HT-29 (cell line): ENCODE results near the gene ZMYND11. TPM values are rescaled to one million over a fixed set of nuclear protein-coding genes. Genes with fewer than 3 reads are reported as not detected.
A peak's percentile ranks its signal among the peaks of the same experiment; 100 is the strongest.
"Not testable (repeated sequence)": the region's sequence is repeated elsewhere in the genome, so short reads cannot be mapped to it uniquely, and the experiment has no call there.

Experiments used
- DNase-seq: peaks from one replicate; pipeline ENCODE4 v3.0.0-alpha.2; 2015; ENCODE audit warnings: low spot score
- total RNA-seq: library from RNA; depleted of rRNA; stranded (reverse); fragments of >200 nt; shearing (Covaris generic); gene quantifications from 2 replicates; pipeline ENCODE4 v1.2.3, GENCODE V29; 2014

ZMYND11 gene
- total RNA-seq, 1 experiment from 2014 or later, result 24.2 TPM

DNA sequence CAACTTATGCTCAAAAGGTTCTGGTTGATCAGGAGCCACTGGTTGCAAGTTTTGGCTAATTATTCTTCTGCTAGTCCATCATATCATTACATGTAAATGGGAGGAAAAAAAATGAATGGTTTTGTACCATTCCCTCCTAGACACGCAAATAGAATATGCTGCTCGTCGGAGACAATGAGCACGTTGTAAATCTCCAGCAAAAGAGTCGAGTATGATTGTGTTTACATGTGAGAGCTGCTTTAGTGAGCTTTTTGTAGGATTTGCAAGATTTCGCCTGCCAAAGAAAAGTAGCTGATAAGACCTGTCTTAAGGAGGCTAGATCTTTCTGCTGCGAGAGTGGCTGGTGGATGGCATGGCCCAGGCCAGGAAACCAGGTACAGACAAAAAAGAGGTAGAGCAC is 109.0 kb downstream of the ZMYND11 start:
- no peak for DNase-seq

DNA sequence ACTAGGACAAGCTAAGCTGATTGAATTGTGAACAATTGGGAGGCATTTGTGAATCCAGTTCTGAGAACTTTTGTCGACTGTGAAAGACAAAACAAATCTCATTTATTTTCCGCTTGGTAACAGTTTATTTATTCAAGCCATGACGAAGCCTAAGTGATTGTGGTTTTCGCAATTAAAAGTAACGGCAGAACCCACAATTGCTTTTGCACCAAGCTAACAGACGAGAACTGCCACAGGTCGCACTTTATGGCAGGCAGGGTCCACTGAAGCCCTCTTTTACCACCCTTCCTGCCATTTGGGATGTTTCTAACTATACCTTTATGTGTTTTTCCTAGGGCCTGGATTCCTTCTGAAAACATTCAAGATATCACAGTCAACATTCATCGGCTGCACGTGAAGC is 111.2 kb downstream of the ZMYND11 start:
- DNase-seq, result no peak

DNA sequence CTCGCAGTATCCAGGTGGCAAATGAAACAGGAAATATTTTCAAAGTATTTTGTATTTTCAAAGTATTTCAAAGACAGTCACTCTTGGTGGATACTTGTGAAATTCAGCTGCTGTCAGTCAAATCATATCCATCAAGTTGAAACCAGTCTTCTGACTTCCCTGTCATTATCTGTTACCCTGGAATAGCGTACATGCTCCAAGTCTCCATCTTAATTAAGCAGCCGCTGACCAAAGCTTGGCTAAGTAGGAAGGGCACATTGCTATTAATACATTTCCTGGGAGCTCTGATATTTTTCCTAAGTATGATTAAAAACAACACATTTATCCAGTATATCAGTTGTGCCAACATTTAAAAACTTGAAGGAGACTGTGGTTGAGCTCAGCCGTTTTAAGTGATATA is 112.2 kb downstream of the ZMYND11 start:
- DNase-seq, result no peak

DNA sequence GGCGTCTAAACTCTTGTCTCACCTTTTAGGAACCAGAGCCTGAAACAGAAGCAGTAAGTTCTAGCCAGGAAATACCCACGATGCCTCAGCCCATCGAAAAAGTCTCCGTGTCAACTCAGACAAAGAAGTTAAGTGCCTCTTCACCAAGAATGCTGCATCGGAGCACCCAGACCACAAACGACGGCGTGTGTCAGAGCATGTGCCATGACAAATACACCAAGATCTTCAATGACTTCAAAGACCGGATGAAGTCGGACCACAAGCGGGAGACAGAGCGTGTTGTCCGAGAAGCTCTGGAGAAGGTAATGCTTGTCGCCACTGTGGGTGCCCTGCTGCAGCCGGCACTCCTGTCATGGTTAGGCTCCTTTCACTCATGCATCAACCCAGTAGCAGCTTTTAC is 113.1 kb downstream of the ZMYND11 start:
- no peak for DNase-seq

- DNase-seq, result no peak
Measured at GRCh38 chr10:251982-252582, 116.8 kb downstream of the ZMYND11 start.

DNA sequence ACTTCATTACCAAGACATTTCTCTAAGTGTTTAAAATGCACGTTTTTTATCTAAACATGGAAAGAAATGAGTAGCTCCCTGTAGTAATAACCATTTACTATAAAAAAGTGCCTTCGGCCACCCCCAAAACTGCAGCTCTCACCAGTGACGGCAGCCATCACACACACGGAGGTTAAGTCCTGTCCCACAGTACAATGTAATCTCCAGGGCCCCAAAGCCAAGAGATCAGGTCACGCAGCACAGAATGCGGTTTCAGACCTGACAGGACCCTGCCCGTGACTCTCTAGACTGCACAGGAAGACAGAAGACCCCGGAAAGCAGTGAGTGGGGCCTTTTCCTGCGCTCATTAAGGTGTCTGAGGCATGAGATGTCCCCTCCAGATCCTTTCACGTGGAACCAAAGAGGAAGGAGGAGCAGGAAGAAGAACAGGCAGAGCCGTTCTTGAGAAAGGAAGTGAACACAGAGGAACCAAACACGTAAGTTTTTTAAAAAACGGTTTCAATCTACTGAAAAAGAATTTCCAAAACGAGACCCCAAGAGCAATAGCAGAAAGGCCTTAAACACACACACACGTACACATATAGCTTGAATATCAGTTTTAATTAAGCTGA is 125.7 kb downstream of the ZMYND11 start:
- DNase-seq, result no peak

DNA sequence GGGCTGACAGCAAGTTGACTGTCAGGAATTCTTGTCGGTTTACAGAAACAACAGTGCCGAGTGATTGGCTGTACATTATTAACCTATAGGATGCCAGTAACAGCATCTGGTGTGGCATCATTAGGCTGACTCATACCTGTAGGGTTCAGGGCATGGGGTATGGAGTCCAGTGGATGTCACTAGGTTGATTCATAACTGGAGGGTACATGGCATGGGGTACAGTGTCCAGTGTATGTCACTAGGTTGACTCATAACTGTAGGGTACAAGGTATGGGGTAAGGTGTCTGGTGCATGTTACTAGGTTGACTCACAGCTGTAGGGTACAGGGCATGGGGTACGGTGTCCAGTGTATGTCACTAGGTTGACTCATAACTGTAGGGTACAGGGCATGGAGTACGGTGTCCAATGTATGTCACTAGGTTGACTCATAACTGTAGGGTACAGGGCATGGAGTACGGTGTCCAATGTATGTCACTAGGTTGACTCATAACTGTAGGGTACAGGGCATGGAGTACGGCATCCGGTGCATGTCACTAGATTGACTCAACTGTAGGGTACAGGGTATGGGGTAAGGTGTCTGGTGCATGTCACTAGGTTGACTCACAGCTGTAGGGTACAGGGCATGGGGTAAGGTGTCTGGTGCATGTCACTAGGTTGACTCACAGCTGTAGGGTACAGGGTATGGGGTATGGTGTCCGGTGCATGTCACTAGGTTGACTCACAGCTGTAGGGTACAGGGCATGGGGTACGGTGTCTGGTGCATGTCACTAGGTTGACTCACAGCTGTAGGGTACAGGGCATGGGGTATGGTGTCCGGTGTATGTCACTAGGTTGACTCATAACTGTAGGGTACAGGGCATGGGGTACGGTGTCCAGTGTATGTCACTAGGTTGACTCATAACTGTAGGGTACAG is 129.2 kb downstream of the ZMYND11 start:
- DNase-seq, result not testable (repeated sequence)

GRCh38 chr10:265074-265440 is 129.8 kb downstream of the ZMYND11 start:
- not testable (repeated sequence) for DNase-seq

GRCh38 chr10:265816-266588 is 130.7 kb downstream of the ZMYND11 start:
- not testable (repeated sequence) for DNase-seq

GRCh38 chr10:266974-267425 is 131.7 kb downstream of the ZMYND11 start:
- DNase-seq, result peak; percentile 2

DNA sequence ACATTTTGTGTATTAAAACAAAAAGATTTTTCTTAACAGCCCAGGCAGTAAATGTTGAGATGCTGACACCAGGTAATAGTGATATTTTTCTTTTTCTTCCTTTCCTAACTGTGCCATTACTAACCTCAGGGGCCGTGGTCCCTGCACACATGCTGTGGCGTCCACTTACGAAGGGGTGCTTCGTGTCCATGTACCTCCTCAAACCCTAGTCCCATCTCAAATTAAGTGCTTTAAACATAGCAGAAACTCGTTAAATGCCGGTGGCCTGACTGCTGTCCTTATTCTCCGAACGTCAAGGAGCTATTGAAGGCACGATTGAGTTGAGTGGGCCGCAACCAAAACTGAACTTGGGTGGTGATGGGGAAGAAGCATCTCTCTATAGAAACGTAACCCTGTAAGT is 132.4 kb downstream of the ZMYND11 start:
- DNase-seq, result no peak

- DNase-seq, result no peak
Measured at GRCh38 chr10:269440-270074, 134.3 kb downstream of the ZMYND11 start.

- DNase-seq, result no peak
Measured at GRCh38 chr10:271201-271600, 135.9 kb downstream of the ZMYND11 start.

- DNase-seq, result no peak
Measured at GRCh38 chr10:271722-272121, 136.5 kb downstream of the ZMYND11 start.

- DNase-seq, result no peak
Measured at GRCh38 chr10:273088-273487, 137.8 kb downstream of the ZMYND11 start.

DNA sequence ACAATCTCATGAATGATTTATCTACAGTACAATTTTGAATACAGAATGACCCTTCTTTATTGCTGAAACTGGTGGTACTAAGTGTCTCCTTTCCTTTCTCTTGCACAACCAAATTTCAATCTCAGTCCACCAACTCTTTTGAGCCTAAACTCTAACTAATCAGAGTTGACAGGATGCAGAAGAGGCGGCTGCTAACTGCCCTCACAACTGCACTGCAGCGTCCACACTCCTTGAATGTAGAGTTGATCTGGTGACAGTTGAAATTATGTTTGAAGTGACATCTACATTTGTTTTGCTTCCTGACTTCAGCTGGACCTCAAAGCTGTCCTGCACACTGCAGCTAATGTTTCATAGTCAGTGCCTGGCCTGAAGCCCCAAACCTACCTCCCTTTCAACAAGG is 139.6 kb downstream of the ZMYND11 start:
- DNase-seq, result no peak

- DNase-seq, result no peak
Measured at GRCh38 chr10:275680-276079, 140.4 kb downstream of the ZMYND11 start.

DNA sequence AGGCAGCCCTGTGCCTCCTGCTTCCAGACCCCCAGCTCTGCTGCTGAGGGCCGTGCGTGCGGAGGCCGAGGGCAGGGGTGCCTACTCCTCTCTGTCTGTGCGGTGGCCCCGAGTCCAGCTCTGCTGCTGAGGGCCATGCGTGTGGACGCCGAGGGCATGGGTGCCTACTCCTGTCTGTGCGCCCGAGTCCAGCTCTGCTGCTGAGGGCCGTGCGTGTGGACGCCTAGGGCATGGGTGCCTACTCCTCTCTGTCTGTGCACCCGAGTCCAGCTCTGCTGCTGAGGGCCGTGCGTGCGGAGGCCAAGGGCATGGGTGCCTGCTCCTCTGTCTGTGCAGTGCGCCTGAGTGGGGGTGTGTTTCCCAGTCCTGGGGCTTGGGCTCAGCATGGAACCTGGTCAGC is 142.7 kb downstream of the ZMYND11 start:
- no peak for DNase-seq

DNA sequence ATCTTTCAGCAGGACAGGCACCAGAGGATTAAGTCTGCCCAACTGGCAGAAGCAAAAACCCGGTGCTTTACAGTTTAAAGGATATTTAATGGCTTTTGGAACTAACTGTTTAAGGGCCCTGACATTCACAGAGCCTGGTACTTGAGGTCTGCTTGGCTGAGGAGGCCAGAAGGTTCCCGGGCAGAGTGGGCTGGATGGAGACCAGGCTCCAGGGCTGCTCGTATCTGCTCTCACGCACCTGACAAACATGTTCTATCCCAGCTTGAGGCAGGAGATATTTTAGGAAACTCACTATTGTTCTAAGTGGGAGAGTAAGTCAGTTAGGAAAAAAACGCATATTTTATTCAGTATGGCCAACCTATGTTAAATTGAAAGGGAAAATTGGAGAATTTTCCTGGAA is 143.5 kb downstream of the ZMYND11 start:
- no peak for DNase-seq

DNA sequence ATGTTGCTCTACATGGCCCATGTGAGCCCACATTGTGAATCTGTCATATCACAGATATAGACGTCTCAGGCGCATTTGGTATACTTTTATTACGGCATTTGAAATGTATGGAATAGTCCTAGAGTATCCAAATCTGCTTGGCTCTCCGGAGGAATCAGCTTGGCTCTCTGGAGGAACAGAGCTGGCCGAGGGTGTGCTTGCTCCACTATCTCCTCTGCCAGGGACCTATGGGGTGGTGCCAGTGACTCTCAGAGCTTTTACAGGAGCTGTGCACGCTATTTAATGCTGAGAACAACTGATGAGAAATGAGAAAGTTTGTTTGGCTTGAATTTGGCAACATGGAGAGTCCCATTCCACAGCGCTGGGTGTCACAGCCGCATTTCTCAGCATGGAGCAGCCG is 144.0 kb downstream of the ZMYND11 start:
- no peak for DNase-seq

DNA sequence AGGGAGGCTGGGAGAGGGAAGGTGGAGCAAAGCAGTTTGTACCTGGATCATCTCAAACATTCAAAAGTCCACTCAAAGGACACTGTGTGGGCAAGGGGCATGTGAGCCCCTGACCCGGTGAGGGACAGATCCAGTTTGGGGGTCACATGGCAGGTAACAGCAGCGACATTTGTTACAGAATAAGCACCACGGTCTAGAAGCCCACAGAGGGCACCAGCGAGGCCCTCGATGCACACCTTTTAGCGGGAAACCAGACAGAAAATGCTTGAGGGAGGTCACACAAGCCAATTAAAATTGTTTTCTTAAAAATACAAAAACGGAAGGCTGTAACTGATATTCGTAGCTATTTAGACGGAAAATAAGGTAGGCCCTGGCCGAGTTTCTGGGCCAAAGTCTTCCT is 144.4 kb downstream of the ZMYND11 start:
- peak; percentile 6 for DNase-seq
